KMS-11 (cell line): Measurements from ENCODE around the gene EFHB.

Experiments used
- H2AFZ ChIP-seq: fragments of 200-600 bp; sonication (generic); 2 replicates; pipeline ENCODE4 v1.6.1; 2016; ENCODE audit warnings: antibody characterized with exemption, mixed run types, low read depth
- H3K27ac ChIP-seq: fragments of 200-600 bp; sonication (generic); 2 replicates; pipeline ENCODE4 v1.6.1; 2016; ENCODE audit warnings: mild to moderate bottlenecking, mixed run types
- H3K27me3 ChIP-seq: fragments of 200-600 bp; sonication (generic); 2 replicates; pipeline ENCODE4 v1.6.1; 2017; ENCODE audit warnings: mild to moderate bottlenecking, low read depth, mixed run types, moderate library complexity; ENCODE audit not compliant: insufficient read depth
- H3K36me3 ChIP-seq: fragments of 200-600 bp; sonication (generic); 2 replicates; pipeline ENCODE4 v1.6.1; 2017; ENCODE audit warnings: mild to moderate bottlenecking, mixed run types; ENCODE audit not compliant: insufficient read depth
- H3K4me1 ChIP-seq: fragments of 200-600 bp; sonication (generic); 2 replicates; pipeline ENCODE4 v1.6.1; 2016; ENCODE audit warnings: mild to moderate bottlenecking, low read depth, mixed run types; ENCODE audit not compliant: poor library complexity, severe bottlenecking
- H3K4me2 ChIP-seq: fragments of 200-600 bp; sonication (generic); 2 replicates; pipeline ENCODE4 v1.7.0; 2016; ENCODE audit warnings: mild to moderate bottlenecking, mixed run types
- H3K4me3 ChIP-seq: fragments of 200-600 bp; sonication (generic); IDR thresholded peaks from 2 replicates; pipeline ENCODE4 v1.6.1; 2017; ENCODE audit warnings: low read depth, low read length, mixed read lengths; ENCODE audit not compliant: insufficient read depth
- H3K79me2 ChIP-seq: fragments of 200-600 bp; sonication (generic); 2 replicates; pipeline ENCODE4 v1.6.1; 2016; ENCODE audit warnings: low read depth, mixed run types; ENCODE audit not compliant: insufficient read depth
- H3K9ac ChIP-seq: fragments of 200-600 bp; sonication (generic); 2 replicates; pipeline ENCODE4 v1.6.1; 2016; ENCODE audit warnings: mild to moderate bottlenecking, mixed run types
- H4K20me1 ChIP-seq: fragments of 200-600 bp; sonication (generic); 2 replicates; pipeline ENCODE4 v1.6.1; 2016; ENCODE audit warnings: mild to moderate bottlenecking, mixed run types; ENCODE audit not compliant: insufficient read depth
- TF ChIP-seq, protein P1 (sequence below): fragments of 200-600 bp; sonication (generic); conservative IDR thresholded peaks from 2 replicates; pipeline ENCODE4 v1.6.1; 2017; ENCODE audit warnings: low read depth, mild to moderate bottlenecking, antibody characterized with exemption, low read length, moderate library complexity, mixed read lengths

EFHB gene

GRCh38 chr3:19886404-19886803 lies 47.6 kb downstream of the EFHB start:
- no peak overlapping the region for H2AFZ ChIP-seq
- H3K27me3 ChIP-seq = no peaks in the 10 kb centered on the region
- H4K20me1 ChIP-seq = no peaks in the 10 kb centered on the region
- H3K4me3 ChIP-seq = no peak overlapping the region
- H3K79me2 ChIP-seq = no peaks in the 10 kb centered on the region
- H3K9ac ChIP-seq = no peak overlapping the region
- TF ChIP-seq, protein P1, sequence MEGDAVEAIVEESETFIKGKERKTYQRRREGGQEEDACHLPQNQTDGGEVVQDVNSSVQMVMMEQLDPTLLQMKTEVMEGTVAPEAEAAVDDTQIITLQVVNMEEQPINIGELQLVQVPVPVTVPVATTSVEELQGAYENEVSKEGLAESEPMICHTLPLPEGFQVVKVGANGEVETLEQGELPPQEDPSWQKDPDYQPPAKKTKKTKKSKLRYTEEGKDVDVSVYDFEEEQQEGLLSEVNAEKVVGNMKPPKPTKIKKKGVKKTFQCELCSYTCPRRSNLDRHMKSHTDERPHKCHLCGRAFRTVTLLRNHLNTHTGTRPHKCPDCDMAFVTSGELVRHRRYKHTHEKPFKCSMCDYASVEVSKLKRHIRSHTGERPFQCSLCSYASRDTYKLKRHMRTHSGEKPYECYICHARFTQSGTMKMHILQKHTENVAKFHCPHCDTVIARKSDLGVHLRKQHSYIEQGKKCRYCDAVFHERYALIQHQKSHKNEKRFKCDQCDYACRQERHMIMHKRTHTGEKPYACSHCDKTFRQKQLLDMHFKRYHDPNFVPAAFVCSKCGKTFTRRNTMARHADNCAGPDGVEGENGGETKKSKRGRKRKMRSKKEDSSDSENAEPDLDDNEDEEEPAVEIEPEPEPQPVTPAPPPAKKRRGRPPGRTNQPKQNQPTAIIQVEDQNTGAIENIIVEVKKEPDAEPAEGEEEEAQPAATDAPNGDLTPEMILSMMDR = no peak
- H3K36me3 ChIP-seq = no peaks in the 10 kb centered on the region
- no peak overlapping the region for H3K4me2 ChIP-seq
- no peaks in the 10 kb centered on the region for H3K4me1 ChIP-seq
- H3K27ac ChIP-seq = no peak overlapping the region

GRCh38 chr3:19885468-19885867 lies 48.5 kb downstream of the EFHB start:
- Histone ChIP-seq H3K4me1 (no peaks in the 10 kb centered on the region), H2AFZ (no peak overlapping the region), H3K36me3 (no peaks in the 10 kb centered on the region), H3K79me2 (no peaks in the 10 kb centered on the region), H3K9ac (no peak overlapping the region), H4K20me1 (no peaks in the 10 kb centered on the region), H3K27ac (no peak overlapping the region), H3K27me3 (no peaks in the 10 kb centered on the region), H3K4me3 (no peak overlapping the region), H3K4me2 (no peak overlapping the region)
- TF ChIP-seq, protein P1 = peak; percentile 72

DNA sequence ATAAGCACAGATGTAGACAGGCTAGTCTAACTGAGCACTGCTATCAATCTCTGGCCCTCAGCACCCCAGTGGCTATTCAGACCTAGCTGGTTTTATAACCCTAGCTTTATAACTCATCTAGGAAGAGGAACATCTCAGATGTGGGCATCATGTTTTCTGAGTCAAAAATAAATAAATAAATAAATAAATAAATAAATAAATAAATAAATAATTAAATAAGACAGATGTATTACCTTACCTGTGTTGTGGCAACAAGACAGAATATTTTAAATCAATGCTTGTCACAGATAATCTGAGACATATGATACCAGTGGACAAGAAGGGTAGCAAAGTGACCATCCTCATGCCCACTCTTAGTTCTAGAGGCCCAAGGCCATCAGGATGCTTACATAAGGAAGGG lies 52.2 kb downstream of the EFHB start:
- Histone ChIP-seq H4K20me1 (no peaks in the 10 kb centered on the region), H3K4me3 (no peak overlapping the region), H3K79me2 (no peaks in the 10 kb centered on the region), H3K4me1 (no peaks in the 10 kb centered on the region), H3K9ac (no peak overlapping the region), H3K27me3 (no peaks in the 10 kb centered on the region), H3K27ac (no peak overlapping the region), H3K36me3 (no peaks in the 10 kb centered on the region), H2AFZ (no peak overlapping the region), H3K4me2 (no peak overlapping the region)
- TF ChIP-seq, protein P1 = no peak

DNA sequence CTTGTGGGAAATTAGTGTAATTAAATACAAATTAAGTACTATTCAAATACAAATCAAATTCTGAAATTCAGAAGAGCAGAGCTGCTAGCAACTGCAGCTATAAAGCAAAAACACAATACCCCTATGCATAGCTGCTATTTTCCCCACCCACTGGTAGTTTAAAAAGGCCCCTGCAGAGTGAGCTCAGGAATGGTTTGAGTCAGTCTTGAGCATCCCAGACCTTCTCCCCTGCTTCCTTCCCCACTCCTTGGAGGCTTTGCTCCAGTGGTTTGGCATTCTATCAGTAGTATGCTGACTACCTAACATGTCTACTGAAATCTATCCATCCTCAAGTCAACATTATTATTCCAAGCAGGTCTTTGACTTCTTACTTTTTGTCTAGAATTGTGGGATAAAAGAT lies 53.0 kb downstream of the EFHB start:
- no peaks in the 10 kb centered on the region for H3K79me2 ChIP-seq
- no peak overlapping the region for H3K9ac ChIP-seq
- H3K4me3 ChIP-seq = no peak overlapping the region
- no peaks in the 10 kb centered on the region for H3K4me1 ChIP-seq
- no peak overlapping the region for H3K27ac ChIP-seq
- TF ChIP-seq, protein P1 = no peak
- H2AFZ ChIP-seq = no peak overlapping the region
- H3K36me3 ChIP-seq = no peaks in the 10 kb centered on the region
- H3K27me3 ChIP-seq = no peaks in the 10 kb centered on the region
- no peak overlapping the region for H3K4me2 ChIP-seq
- no peaks in the 10 kb centered on the region for H4K20me1 ChIP-seq
